ENCODE data around the gene KIAA1217.

DNA sequence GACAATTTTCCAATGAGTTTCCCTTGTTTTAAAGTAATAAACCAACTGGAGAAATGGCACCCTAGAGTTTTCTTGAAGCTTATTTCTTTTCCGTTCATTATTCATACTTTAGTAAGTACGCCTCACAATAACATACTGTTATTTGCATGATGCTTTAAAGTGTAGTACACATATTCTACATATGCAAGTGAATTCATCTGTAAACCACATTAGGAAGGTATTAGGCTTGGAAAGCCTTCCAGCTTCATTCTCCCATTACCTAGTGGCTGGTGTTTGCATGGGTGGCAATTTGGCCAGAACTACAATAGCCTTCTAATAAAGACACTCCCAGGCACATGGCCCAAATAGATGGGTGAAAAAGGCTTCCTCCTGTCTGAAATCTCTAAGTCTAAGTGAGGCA, 45.5 kb upstream of the KIAA1217 start:
- TF ChIP-seq ZNF660 (tag by site-specific recombination; IDR thresholded peaks at IDR 0.05) (no peak), MEIS1 (CRISPR knock-in tag; IDR thresholded peaks at IDR 0.05; ENCODE audit: borderline replicate concordance) (no peak), CTCF (tag by site-specific recombination; IDR thresholded peaks at IDR 0.05) (no peak), ZNF214 (tag by site-specific recombination; IDR thresholded peaks at IDR 0.05; ENCODE audit: borderline replicate concordance) (no peak), ZNF416 (tag by site-specific recombination; IDR thresholded peaks at IDR 0.05) (no peak), ZNF354C (tag by site-specific recombination; IDR thresholded peaks at IDR 0.05; ENCODE audit: borderline replicate concordance, low read depth) (no peak)
- TF ChIP-seq, protein P1, sequence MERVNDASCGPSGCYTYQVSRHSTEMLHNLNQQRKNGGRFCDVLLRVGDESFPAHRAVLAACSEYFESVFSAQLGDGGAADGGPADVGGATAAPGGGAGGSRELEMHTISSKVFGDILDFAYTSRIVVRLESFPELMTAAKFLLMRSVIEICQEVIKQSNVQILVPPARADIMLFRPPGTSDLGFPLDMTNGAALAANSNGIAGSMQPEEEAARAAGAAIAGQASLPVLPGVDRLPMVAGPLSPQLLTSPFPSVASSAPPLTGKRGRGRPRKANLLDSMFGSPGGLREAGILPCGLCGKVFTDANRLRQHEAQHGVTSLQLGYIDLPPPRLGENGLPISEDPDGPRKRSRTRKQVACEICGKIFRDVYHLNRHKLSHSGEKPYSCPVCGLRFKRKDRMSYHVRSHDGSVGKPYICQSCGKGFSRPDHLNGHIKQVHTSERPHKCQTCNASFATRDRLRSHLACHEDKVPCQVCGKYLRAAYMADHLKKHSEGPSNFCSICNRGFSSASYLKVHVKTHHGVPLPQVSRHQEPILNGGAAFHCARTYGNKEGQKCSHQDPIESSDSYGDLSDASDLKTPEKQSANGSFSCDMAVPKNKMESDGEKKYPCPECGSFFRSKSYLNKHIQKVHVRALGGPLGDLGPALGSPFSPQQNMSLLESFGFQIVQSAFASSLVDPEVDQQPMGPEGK (tag by site-specific recombination; IDR thresholded peaks at IDR 0.05), result no peak
- TF ChIP-seq, protein P2, sequence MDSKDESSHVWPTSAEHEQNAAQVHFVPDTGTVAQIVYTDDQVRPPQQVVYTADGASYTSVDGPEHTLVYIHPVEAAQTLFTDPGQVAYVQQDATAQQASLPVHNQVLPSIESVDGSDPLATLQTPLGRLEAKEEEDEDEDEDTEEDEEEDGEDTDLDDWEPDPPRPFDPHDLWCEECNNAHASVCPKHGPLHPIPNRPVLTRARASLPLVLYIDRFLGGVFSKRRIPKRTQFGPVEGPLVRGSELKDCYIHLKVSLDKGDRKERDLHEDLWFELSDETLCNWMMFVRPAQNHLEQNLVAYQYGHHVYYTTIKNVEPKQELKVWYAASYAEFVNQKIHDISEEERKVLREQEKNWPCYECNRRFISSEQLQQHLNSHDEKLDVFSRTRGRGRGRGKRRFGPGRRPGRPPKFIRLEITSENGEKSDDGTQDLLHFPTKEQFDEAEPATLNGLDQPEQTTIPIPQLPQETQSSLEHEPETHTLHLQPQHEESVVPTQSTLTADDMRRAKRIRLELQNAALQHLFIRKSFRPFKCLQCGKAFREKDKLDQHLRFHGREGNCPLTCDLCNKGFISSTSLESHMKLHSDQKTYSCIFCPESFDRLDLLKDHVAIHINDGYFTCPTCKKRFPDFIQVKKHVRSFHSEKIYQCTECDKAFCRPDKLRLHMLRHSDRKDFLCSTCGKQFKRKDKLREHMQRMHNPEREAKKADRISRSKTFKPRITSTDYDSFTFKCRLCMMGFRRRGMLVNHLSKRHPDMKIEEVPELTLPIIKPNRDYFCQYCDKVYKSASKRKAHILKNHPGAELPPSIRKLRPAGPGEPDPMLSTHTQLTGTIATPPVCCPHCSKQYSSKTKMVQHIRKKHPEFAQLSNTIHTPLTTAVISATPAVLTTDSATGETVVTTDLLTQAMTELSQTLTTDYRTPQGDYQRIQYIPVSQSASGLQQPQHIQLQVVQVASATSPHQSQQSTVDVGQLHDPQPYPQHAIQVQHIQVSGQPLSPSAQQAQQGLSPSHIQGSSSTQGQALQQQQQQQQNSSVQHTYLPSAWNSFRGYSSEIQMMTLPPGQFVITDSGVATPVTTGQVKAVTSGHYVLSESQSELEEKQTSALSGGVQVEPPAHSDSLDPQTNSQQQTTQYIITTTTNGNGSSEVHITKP (tag by site-specific recombination; IDR thresholded peaks at IDR 0.05), result no peak
- TF ChIP-seq, protein P3, sequence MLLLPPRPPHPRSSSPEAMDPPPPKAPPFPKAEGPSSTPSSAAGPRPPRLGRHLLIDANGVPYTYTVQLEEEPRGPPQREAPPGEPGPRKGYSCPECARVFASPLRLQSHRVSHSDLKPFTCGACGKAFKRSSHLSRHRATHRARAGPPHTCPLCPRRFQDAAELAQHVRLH (tag by site-specific recombination; IDR thresholded peaks at IDR 0.05), result no peak
